ENCODE measurements around the gene CAV2.
A peak's percentile ranks its signal among the peaks of the same experiment; 100 is the strongest.

Gene CAV2

GRCh38 chr7:116455499-116455898 lies 44.0 kb upstream of the CAV2 start:
- DNase-seq: no peak
- Histone ChIP-seq H3K36me3 (no peaks in the 10 kb centered on the region), H3K4me3 (no peak overlapping the region), H3K4me1 (peaks cover 0 to 46% (median 12%) of the 10 kb centered on the region in 4 donors), H3K27me3 (no peaks in the 10 kb centered on the region), H3K9me3 (no peaks in the 10 kb centered on the region), H3K27ac (peak overlapping the region in 1 of 2 donors; percentile 20)
- TF ChIP-seq CTCF (IDR thresholded peaks at IDR 0.05): no peak
- intact Hi-C loops (cut with DNase I; ENCODE audit: low total_unique reads): no loop called here

GRCh38 chr7:116461500-116461899 lies 38.0 kb upstream of the CAV2 start:
- DNase-seq: no peak
- Histone ChIP-seq H3K27ac (no peak overlapping the region), H3K27me3 (no peaks in the 10 kb centered on the region), H3K36me3 (no peaks in the 10 kb centered on the region), H3K9me3 (no peaks in the 10 kb centered on the region), H3K4me1 (peaks cover 0 to 27% (median 2%) of the 10 kb centered on the region in 4 donors), H3K4me3 (no peak overlapping the region)
- peak in 1 of 2 experiments; percentile 13 for TF ChIP-seq CTCF (IDR thresholded peaks at IDR 0.05)
- intact Hi-C loops (cut with DNase I; ENCODE audit: low total_unique reads): no loop called here

- Histone ChIP-seq H3K27ac (no peak overlapping the region), H3K27me3 (no peaks in the 10 kb centered on the region), H3K4me3 (no peak overlapping the region), H3K4me1 (peaks cover 0 to 21% (median 0%) of the 10 kb centered on the region in 4 donors), H3K9me3 (no peaks in the 10 kb centered on the region), H3K36me3 (no peaks in the 10 kb centered on the region)
- DNase-seq: no peak
- TF ChIP-seq CTCF (IDR thresholded peaks at IDR 0.05): no peak
- intact Hi-C loops (cut with DNase I; ENCODE audit: low total_unique reads): no loop called here
These were observed 35.6 kb upstream of the CAV2 start for GRCh38 chr7:116463956-116464355.

GRCh38 chr7:116464375-116464774 lies 35.2 kb upstream of the CAV2 start:
- no peaks in the 10 kb centered on the region for H3K9me3 ChIP-seq
- no peaks in the 10 kb centered on the region for H3K36me3 ChIP-seq
- peaks cover 0 to 20% (median 0%) of the 10 kb centered on the region in 4 donors for H3K4me1 ChIP-seq
- intact Hi-C loops (cut with DNase I; ENCODE audit: low total_unique reads): no loop called here
- H3K27ac ChIP-seq: no peak overlapping the region
- no peak overlapping the region for H3K4me3 ChIP-seq
- DNase-seq: no peak
- TF ChIP-seq CTCF (IDR thresholded peaks at IDR 0.05): no peak
- no peaks in the 10 kb centered on the region for H3K27me3 ChIP-seq

GRCh38 chr7:116465125-116465524 lies 34.4 kb upstream of the CAV2 start:
- no peak overlapping the region for H3K27ac ChIP-seq
- no peaks in the 10 kb centered on the region for H3K9me3 ChIP-seq
- H3K4me3 ChIP-seq: no peak overlapping the region
- H3K27me3 ChIP-seq: no peaks in the 10 kb centered on the region
- no peaks in the 10 kb centered on the region for H3K36me3 ChIP-seq
- DNase-seq: no peak
- intact Hi-C loops (cut with DNase I; ENCODE audit: low total_unique reads): no loop called here
- H3K4me1 ChIP-seq: peaks cover 0 to 12% (median 0%) of the 10 kb centered on the region in 4 donors
- no peak for TF ChIP-seq CTCF (IDR thresholded peaks at IDR 0.05)

GRCh38 chr7:116468534-116468933 lies 31.0 kb upstream of the CAV2 start:
- H3K9me3 ChIP-seq: no peaks in the 10 kb centered on the region
- no peak overlapping the region for H3K4me3 ChIP-seq
- intact Hi-C loops (cut with DNase I; ENCODE audit: low total_unique reads): no loop called here

More at GRCh38 chr7:116468534-116468933, 31.0 kb upstream of the CAV2 start:
- Histone ChIP-seq H3K27ac (no peak overlapping the region), H3K4me1 (peaks cover 0 to 6% (median 5%) of the 10 kb centered on the region in 4 donors), H3K27me3 (no peaks in the 10 kb centered on the region), H3K36me3 (no peaks in the 10 kb centered on the region)
- TF ChIP-seq CTCF (IDR thresholded peaks at IDR 0.05): no peak
- no peak for DNase-seq
